ENCODE data around the gene TRIP10. TPM values are rescaled to one million over a fixed set of nuclear protein-coding genes. Genes with fewer than 3 reads are reported as not detected.
"Not testable (repeated sequence)": the region's sequence is repeated elsewhere in the genome, so short reads cannot be mapped to it uniquely, and the experiment has no call there.

TRIP10 gene
- total RNA-seq, 2 donors from 2014 or later = 38.0 to 99.4 TPM

DNA sequence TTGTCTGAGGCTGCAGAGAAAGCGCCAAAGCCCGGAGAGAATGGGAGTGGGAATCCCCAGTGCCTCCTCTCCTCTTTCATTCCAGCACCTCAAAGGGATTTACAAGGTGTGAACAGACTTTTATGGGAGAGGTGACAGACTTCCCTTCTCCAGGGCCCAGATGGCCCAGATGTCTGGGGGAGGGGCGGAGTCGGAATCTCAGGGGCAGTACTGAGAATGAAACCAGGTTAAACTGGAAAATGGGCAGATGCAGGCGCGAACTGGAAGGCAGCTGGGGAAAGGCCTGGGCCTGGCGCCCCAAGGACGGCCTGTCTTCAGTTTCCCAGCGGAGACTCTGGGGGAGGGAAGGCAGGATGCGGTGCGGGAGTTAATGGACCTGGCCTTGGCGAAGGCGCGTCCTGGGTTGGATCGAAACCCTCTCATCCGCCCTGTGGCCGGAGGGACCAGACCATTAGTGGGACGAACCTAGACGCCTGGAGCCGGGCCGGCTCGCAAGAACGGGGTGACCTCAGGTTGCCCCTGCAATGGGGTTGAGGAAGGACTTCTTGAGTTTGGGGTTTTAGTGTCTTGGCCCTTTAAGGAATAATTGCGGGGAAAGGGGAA is 592 bp upstream of the TRIP10 start:
- Mint-ChIP-seq H3K27ac (peak overlapping the region; percentile 96), H3K36me3 (ENCODE audit: low read depth) (peaks cover 59% of the 10 kb centered on the region), H3K27me3 (no peaks in the 10 kb centered on the region), H3K4me3 (peak overlapping the region; percentile 94), H3K9me3 (no peaks in the 10 kb centered on the region), H3K4me1 (peaks cover 23% of the 10 kb centered on the region)
- no peak for ATAC-seq (replicated peaks)

DNA sequence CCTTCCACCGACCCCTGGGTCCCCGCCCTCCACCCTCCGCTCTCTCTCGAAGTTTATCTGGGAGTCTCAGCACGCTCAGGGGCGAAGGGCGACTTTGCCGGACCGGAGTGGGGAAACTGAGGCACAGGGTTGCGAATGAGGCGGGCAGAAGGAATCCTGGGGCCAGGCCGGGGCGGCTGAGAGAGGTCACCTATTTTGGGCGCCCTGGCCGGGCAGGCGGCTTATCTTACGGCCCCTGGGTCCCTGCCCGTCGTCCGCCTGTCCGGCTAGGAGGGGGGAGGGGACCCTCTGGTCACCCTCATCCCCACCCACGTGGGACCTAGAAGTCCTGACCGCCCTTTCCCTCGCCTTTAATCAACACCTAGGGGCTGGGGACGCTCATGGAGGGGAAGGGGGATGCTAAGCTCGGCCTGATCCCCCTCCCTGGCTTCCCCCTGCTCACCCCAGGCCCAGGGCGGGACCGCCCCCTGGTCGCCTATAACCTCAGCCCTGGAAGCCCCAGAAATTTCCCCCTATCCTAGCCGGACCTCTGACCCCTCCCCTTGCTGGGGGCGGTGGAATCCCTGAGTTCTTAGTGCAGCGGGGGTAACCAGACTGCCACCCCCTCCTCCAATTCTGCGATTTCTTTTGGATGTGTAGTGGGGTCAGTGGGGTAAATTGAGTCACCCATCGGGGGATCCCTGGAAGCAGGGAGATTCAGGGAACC is 556 bp downstream of the TRIP10 start:
- H3K9me3 Mint-ChIP-seq = no peaks in the 10 kb centered on the region
- ATAC-seq (replicated peaks) = no peak
- H3K36me3 Mint-ChIP-seq (ENCODE audit: low read depth) = peaks cover 64% of the 10 kb centered on the region
- H3K4me3 Mint-ChIP-seq = peak overlapping the region; percentile 94
- no peak overlapping the region for H3K27ac Mint-ChIP-seq
- H3K4me1 Mint-ChIP-seq = peaks cover 23% of the 10 kb centered on the region
- H3K27me3 Mint-ChIP-seq = no peaks in the 10 kb centered on the region

DNA sequence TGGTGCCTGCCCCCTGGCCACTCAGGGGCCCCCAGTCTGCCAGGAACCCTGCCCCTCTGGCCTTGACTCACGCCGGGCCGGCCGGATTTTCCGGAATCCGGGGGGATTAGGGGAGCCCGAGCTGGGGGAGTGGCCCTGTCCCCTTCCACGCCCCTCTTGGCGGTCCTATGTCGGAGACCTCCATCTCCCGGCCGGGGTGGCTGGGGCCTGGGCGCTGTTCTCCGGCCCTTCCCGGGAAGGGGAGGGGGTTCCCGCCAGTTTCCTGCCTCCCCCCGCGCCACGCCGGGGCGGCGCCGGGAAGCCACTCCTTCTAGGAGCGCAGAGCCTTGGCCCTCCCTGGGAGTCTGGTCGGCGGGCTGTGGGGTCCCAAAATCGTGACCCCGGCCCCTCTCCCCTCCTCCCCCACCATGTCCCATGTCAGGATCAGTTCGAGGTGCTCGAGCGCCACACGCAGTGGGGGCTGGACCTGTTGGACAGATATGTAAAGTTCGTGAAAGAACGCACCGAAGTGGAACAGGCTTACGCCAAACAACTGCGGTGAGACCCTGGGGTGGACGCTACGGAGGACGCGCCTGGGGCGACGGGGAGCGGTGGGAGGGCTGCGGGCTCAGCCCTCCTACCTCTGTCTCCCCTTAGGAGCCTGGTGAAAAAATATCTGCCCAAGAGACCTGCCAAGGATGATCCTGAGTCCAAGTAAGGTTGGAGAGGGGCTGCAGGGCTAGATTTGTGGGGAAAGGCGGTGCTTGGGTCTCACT is 1.3 kb downstream of the TRIP10 start:
- no peaks in the 10 kb centered on the region for H3K27me3 Mint-ChIP-seq
- H3K4me3 Mint-ChIP-seq = peak overlapping the region; percentile 94
- peaks cover 71% of the 10 kb centered on the region for H3K36me3 Mint-ChIP-seq (ENCODE audit: low read depth)
- peak overlapping the region; percentile 46 for H3K27ac Mint-ChIP-seq
- no peak for ATAC-seq (replicated peaks)
- H3K4me1 Mint-ChIP-seq = peaks cover 28% of the 10 kb centered on the region
- H3K9me3 Mint-ChIP-seq = no peaks in the 10 kb centered on the region

DNA sequence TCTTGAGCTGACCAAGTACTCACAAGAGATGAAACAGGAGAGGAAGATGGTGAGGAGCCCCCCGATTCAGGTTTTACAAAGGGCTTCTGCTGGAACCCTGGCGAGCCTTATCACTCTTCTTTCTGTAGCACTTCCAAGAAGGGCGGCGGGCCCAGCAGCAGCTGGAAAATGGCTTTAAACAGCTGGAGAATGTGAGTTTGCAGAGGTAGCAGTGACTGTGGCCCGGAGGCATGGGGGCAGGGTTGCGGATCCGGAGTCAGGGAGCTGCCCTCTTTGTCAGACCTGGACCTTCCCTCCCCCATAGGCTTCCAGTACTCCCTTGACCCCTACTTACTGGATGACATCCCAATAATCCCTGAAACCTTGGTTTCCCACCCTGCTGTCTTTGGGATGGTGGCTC is 3.6 kb downstream of the TRIP10 start:
- Mint-ChIP-seq H3K36me3 (ENCODE audit: low read depth) (peaks cover 78% of the 10 kb centered on the region), H3K27me3 (no peaks in the 10 kb centered on the region), H3K4me1 (peaks cover 17% of the 10 kb centered on the region), H3K27ac (no peak overlapping the region), H3K4me3 (no peak overlapping the region), H3K9me3 (no peaks in the 10 kb centered on the region)
- ATAC-seq (replicated peaks) = no peak

DNA sequence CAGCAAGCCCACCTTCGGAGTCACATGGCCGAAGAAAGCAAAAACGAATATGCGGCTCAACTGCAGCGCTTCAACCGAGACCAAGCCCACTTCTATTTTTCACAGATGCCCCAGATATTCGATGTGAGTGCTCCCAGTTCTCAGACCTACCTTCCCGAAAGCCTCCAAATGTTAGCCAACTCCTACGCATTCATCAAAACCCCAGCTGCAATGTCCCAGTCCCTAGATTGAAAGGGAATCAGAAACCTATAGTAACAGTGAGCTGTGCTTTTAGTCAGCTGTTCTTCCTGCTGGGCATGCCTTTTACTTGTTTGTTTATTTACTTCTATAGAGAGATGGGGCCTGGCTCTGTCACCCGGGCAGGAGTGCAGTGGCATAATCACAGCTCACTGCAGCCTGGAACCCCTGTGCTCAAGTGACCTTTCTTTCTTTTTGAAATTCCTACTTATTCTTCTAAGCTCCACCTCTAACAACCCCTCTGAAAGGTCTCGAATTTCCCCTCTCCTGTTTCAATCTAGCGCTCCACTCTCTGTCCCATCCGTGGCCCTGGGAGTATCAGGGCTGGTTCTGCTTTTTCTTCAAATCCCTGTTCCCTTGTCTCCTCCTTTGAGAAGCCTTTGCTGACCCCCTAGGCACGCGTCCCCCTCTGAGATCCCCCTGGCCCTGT is 4.4 kb downstream of the TRIP10 start:
- Mint-ChIP-seq H3K27ac (no peak overlapping the region), H3K27me3 (no peaks in the 10 kb centered on the region), H3K9me3 (no peaks in the 10 kb centered on the region), H3K36me3 (ENCODE audit: low read depth) (peaks cover 86% of the 10 kb centered on the region), H3K4me1 (peaks cover 10% of the 10 kb centered on the region), H3K4me3 (no peak overlapping the region)
- ATAC-seq (replicated peaks) = no peak

DNA sequence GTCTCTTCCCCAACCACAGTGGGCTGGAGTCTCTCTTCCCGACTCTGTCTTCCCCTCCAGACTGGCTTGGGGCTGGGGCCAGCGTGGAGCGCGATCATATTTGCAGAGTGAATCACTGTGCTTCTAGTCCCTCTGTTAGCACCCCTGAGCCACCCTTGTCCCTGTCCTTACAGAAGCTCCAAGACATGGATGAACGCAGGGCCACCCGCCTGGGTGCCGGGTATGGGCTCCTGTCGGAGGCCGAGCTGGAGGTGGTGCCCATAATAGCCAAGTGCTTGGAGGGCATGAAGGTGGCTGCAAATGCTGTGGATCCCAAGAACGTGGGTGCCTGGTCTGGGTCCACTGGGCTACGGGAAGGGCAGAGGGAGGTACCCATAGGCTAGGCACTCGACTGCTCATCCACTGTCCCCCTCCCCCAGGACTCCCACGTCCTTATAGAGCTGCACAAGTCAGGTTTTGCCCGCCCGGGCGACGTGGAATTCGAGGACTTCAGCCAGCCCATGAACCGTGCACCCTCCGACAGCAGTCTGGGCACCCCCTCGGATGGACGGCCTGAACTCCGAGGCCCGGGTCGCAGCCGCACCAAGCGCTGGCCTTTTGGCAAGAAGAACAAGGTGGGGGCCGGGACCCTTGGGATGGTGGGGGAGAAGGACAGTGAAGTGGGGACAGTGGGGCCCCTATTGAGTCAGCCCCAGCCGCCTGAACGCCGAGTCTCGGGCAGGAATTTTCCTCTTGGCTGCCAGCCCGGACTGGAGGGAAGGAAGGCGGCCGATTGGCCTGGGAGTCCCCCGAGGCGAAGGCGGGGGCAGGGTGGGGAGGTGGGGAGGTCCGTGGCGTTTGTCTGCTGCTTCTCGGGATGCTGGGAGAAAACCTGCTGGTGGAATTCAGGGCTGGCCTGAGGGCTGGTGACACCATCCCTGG is 5.2 kb downstream of the TRIP10 start:
- Mint-ChIP-seq H3K36me3 (ENCODE audit: low read depth) (peaks cover 94% of the 10 kb centered on the region), H3K27me3 (no peaks in the 10 kb centered on the region), H3K4me1 (peaks cover 5% of the 10 kb centered on the region)

DNA sequence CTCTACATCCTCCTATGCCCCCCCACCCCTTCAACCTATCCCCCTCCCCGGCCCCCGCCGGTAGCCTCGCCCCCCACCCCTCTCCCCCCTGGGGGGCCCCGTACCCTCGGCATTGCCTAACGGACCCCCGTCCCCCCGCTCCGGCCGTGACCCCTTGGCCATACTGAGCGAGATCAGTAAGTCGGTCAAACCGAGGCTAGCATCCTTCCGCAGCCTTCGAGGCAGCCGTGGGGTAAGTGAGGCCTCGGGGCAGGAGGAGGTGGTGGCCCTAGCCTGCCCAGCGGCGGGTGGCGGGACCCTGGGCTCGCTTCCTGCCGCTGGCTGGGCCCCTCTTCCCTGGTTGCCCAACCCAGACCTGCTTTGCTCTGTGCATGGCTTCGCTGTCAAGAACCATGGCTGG is 6.5 kb downstream of the TRIP10 start:
- peaks cover 5% of the 10 kb centered on the region for H3K4me1 Mint-ChIP-seq
- H3K4me3 Mint-ChIP-seq = no peak overlapping the region
- H3K27me3 Mint-ChIP-seq = no peaks in the 10 kb centered on the region
- H3K9me3 Mint-ChIP-seq = no peaks in the 10 kb centered on the region
- H3K36me3 Mint-ChIP-seq (ENCODE audit: low read depth) = peaks cover 99% of the 10 kb centered on the region
- ATAC-seq (replicated peaks) = no peak
- H3K27ac Mint-ChIP-seq = no peak overlapping the region

More for the DNA sequence above, 5.2 kb downstream of the TRIP10 start:
- Mint-ChIP-seq H3K4me3 (no peak overlapping the region), H3K27ac (no peak overlapping the region), H3K9me3 (no peaks in the 10 kb centered on the region)
- no peak for ATAC-seq (replicated peaks)

DNA sequence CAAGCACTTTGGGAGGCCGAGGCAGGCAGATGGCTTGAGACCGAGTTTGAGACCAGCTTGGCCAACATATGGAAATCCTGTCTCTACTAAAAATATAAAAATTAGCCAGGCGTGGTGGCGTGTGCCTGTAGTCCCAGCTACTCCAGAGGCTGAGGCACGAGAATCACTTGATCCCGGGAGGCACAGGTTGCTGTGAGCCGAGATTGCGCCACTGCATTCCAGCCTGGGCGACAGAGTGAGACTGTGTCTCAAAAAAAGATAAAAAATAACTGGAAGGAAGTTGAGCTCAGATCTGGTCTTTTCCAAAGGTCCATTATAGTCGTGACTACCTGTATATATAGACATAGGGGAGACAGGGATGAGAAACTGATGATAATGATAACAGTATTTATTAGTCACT is 9.1 kb downstream of the TRIP10 start:
- H3K9me3 Mint-ChIP-seq; H3K4me1 Mint-ChIP-seq; H3K27ac Mint-ChIP-seq; H3K4me3 Mint-ChIP-seq; ATAC-seq (replicated peaks); H3K27me3 Mint-ChIP-seq: not testable (repeated sequence)
- peaks cover 98% of the 10 kb centered on the region for H3K36me3 Mint-ChIP-seq (ENCODE audit: low read depth)

DNA sequence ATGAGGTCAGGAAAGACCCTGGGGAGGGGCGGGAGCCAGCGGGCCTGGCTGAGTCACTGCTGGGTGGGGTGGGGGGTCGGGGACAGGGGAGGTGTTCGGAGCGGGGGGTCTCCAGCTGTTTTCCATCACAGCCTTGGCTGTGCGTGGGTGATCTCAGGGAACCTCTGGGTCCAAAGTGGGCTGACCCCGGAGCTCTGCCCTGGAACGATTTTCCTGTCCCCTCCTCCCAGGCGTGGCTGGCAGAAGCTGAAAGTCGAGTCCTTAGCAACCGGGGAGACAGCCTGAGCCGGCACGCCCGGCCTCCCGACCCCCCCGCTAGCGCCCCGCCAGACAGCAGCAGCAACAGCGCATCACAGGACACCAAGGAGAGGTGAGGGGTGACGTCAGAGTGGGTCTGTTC is 10.6 kb downstream of the TRIP10 start:
- H3K27me3 Mint-ChIP-seq = no peaks in the 10 kb centered on the region
- no peaks in the 10 kb centered on the region for H3K9me3 Mint-ChIP-seq
- no peak for ATAC-seq (replicated peaks)
- H3K4me1 Mint-ChIP-seq = peaks cover 10% of the 10 kb centered on the region
- H3K4me3 Mint-ChIP-seq = no peak overlapping the region
- peaks cover 94% of the 10 kb centered on the region for H3K36me3 Mint-ChIP-seq (ENCODE audit: low read depth)
- no peak overlapping the region for H3K27ac Mint-ChIP-seq

DNA sequence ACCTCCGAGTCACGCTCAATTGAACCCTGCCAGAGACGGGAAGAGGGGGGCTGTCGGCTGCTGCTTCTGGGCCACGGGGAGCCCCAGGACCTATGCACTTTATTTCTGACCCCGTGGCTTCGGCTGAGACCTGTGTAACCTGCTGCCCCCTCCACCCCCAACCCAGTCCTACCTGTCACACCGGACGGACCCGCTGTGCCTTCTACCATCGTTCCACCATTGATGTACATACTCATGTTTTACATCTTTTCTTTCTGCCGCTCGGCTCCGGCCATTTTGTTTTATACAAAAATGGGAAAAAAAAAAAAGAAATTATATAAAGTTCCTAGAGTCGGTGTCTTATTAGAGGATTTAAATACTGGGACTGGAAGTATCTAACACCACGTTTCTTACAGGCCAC is 11.7 kb downstream of the TRIP10 start:
- peaks cover 91% of the 10 kb centered on the region for H3K36me3 Mint-ChIP-seq (ENCODE audit: low read depth)
- no peak overlapping the region for H3K4me3 Mint-ChIP-seq
- no peaks in the 10 kb centered on the region for H3K9me3 Mint-ChIP-seq

DNA sequence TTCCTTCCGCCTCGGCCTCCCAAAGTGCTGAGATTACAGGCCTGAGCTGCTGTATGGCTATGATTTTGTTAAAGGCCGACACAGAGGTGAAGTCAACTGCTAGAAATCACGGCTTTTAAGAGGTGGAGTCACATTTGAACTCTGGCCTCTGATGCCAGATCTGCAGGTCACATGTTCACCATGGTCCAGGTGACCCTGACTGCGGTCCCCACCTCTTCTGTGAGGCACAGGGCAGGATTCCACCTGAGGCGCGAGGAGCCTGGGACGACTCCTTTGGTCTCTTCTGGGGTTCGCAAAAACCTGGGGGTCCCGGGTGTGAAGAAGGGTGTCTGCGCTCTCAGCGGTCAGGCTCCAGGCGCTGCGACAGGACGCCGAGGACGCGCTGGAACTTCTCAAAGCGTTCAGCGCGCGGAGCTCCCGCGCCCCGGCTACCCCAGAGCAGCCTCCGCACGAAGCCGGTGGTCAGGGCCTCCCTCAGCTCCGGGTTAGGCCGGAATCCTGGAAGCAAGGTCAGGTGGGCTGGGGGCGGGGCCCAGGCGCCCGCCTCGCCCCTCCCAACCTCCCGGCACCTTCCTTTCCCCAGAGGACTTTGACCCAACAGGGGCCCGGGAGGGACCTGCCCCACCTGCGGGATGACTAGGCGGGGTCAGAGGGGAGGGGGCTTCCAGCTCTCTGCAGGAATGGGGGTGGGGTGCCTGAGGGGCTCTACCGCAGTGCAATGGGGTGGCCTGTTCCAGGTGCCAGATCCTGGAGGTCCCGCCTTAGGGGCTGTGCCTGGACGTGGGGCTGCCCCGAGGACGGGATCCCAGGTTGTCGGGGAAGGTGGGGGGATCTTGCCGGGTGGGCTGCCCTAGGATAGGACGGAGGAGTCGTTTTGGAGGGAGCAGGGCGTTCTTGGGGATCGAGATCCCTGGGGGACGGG is 13.0 kb downstream of the TRIP10 start:
- Mint-ChIP-seq H3K4me1 (peaks cover 5% of the 10 kb centered on the region), H3K27ac (no peak overlapping the region), H3K4me3 (peak overlapping the region; percentile 63), H3K36me3 (ENCODE audit: low read depth) (peaks cover 82% of the 10 kb centered on the region), H3K27me3 (no peaks in the 10 kb centered on the region), H3K9me3 (no peaks in the 10 kb centered on the region)
- ATAC-seq (replicated peaks) = no peak

More for the DNA sequence above, 11.7 kb downstream of the TRIP10 start:
- Mint-ChIP-seq H3K27ac (no peak overlapping the region), H3K4me1 (peaks cover 5% of the 10 kb centered on the region), H3K27me3 (no peaks in the 10 kb centered on the region)
- no peak for ATAC-seq (replicated peaks)

DNA sequence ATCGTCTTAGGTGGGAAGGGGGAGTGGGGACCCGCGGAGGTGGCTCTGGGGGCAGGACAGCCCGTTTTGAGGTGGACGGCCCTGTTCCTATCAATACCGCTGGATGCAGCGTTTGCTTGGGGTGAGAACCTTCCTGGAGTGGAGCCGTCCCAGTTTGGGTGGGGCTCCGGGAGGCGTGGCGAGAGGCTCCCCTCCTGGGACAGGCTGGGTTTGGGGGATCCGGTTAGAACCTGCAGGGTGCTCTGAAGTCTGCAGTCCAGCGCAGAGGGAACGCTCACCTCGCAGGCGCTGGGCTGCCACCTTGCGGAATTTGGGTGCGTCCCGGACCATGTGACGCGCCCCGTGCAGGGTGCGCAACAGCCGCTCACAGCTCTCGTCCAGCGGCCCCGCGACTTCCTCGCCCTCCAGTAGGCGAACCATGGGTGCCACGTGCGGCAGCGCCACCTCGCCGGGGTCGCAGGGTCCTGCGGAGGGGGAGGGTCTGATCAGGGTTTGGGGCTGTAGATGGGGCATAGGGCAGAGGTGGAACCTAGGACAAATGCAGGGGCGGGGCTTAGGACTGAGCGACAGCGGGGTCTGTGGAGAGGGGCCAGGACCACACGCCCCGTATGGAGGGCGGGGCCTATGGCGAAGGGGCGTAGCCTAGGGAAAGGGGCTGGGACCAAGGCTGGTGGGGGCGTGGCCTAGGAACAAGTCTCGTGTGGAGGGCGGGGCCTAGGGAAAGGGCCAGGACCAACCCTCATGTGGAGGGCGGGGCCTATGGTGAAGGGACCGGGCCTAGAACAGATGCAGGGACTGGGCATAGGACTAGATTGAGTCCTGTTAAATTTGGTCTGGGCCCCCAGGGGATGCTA is 13.9 kb downstream of the TRIP10 start:
- H3K4me1 Mint-ChIP-seq = peaks cover 5% of the 10 kb centered on the region
- H3K4me3 Mint-ChIP-seq = peak overlapping the region; percentile 63
- no peak overlapping the region for H3K27ac Mint-ChIP-seq
- H3K9me3 Mint-ChIP-seq = no peaks in the 10 kb centered on the region
- H3K36me3 Mint-ChIP-seq (ENCODE audit: low read depth) = peaks cover 82% of the 10 kb centered on the region
- H3K27me3 Mint-ChIP-seq = no peaks in the 10 kb centered on the region
- ATAC-seq (replicated peaks) = peak; percentile 85

Measured in activated T-helper 17 cell treated with anti-CD3 and anti-CD28 coated beads, Interleukin-2, amount 50 U/mL, for 72 hours (primary cell).